Testis (tissue), 2 donors: Measurements from ENCODE around the gene TBC1D23.

Experiments used
- POLR2A ChIP-seq: fragments of 450-650 bp; IDR thresholded peaks from one replicate; pipeline ENCODE4 v1.6.1; 2017; ENCODE audit warnings: antibody characterized with exemption, mild to moderate bottlenecking, moderate library complexity
- TF ChIP-seq, protein P1 (sequence below), 3 experiments: fragments of 450-650 bp in 2 of 3; fragments of 200-600 bp in 1 of 3; sonication (generic) in 1 of 3; IDR thresholded peaks; one replicate each; pipeline ENCODE4 v1.5.1; 2016 to 2019; ENCODE audit warnings: antibody characterized with exemption in 3 of 3, mild to moderate bottlenecking in 2 of 3, moderate library complexity in 1 of 3

DNA sequence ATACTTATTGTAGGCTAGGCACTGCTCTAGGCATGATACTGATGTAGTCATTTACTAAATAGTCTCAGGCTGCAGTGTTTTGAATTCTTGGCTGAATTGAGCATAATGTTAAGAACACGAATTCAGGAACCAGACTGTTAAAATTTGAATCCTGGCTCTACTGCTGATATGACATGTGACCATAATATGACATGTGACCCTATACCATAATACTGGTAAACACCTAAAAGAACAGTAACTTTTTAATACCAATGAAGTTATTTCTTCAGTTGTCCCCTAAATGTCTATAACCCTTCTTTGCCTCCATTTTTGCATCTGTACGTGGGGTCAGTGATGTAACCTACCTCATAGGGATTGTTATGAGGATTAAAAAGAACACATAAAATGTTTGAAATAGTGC is 18.1 kb downstream of the TBC1D23 start:
- TF ChIP-seq, protein P1, sequence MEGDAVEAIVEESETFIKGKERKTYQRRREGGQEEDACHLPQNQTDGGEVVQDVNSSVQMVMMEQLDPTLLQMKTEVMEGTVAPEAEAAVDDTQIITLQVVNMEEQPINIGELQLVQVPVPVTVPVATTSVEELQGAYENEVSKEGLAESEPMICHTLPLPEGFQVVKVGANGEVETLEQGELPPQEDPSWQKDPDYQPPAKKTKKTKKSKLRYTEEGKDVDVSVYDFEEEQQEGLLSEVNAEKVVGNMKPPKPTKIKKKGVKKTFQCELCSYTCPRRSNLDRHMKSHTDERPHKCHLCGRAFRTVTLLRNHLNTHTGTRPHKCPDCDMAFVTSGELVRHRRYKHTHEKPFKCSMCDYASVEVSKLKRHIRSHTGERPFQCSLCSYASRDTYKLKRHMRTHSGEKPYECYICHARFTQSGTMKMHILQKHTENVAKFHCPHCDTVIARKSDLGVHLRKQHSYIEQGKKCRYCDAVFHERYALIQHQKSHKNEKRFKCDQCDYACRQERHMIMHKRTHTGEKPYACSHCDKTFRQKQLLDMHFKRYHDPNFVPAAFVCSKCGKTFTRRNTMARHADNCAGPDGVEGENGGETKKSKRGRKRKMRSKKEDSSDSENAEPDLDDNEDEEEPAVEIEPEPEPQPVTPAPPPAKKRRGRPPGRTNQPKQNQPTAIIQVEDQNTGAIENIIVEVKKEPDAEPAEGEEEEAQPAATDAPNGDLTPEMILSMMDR (IDR thresholded peaks at IDR 0.05) = no peak
- no peak for TF ChIP-seq POLR2A
